HCT116 (cell line): ENCODE measurements around the gene IGSF3. TPM values are rescaled to one million over a fixed set of nuclear protein-coding genes. Genes with fewer than 3 reads are reported as not detected.
"Not testable (repeated sequence)": the region's sequence is repeated elsewhere in the genome, so short reads cannot be mapped to it uniquely, and the experiment has no call there.

Experiments used
- ATAC-seq: fragments of 200-7000 bp; cut with Tn5 transposase; 2 replicates; pipeline ENCODE4 v1.9.1; 2020; ENCODE audit warnings: mild to moderate bottlenecking, moderate library complexity
- BruUV-seq: library from RNA; stranded (reverse); fragments of 400-500 nt; replicated peaks from 2 replicates; lab custom pipeline; 2021; lab: Mats Ljungman, UMichigan
- CTCF ChIA-PET: fragments of 300-600 bp; sonication (Branson Sonifier 250); formaldehyde crosslinking; loops from one replicate; lab custom pipeline; 2021; ENCODE audit warnings: antibody characterized with exemption; lab: Charles Lee
- POLR2A ChIA-PET: fragments of 300-600, 350-600 bp; sonication (Branson Sonifier 250); formaldehyde crosslinking; loops from one replicate; lab custom pipeline; 2021; ENCODE audit warnings: antibody characterized with exemption; lab: Charles Lee
- RAD21 ChIA-PET, 2 experiments: fragments of 300-600 bp; sonication (Branson Sonifier 250); formaldehyde crosslinking; loops; one replicate each; lab custom pipeline; 2023; ENCODE audit warnings: low total read pairs in 2 of 2; ENCODE audit not compliant: uncharacterized antibody in 2 of 2, unreplicated experiment in 2 of 2, low non-redundant PET in 1 of 2; lab: Charles Lee
- DNase-seq: peaks from one replicate; pipeline ENCODE4 v3.0.0-alpha.2; 2010; ENCODE audit warnings: low read depth, low spot score
- H2AFZ ChIP-seq: fragments of 200-600 bp; shearing (Covaris generic), sonication (generic); 2 replicates; pipeline ENCODE4 v1.6.1; 2017; ENCODE audit warnings: low read depth, mixed run types, mixed read lengths, antibody characterized with exemption, low read length; ENCODE audit not compliant: poor library complexity, severe bottlenecking
- H3K27ac ChIP-seq: 2 replicates; pipeline ENCODE4 v1.5.1; 2012; ENCODE audit warnings: low read depth, low read length
- H3K27me3 ChIP-seq: fragments of 200-600 bp; sonication (generic); 2 replicates; pipeline ENCODE4 v1.6.1; 2016; ENCODE audit warnings: mixed run types, low read length, mixed read lengths; ENCODE audit not compliant: insufficient read depth
- H3K36me3 ChIP-seq, 2 experiments: fragments of 200-500 bp in 1 of 2; fragments of 200-600 bp in 1 of 2; sonication (Bioruptor generic) in 1 of 2; sonication (generic) in 1 of 2; 2 replicates each; pipeline versions ENCODE4 v1.5.1 to v1.6.1; 2014 to 2016; ENCODE audit warnings: low read length in 2 of 2, inconsistent platforms in 1 of 2, mixed read lengths in 1 of 2, mixed run types in 1 of 2; ENCODE audit not compliant: insufficient read depth in 2 of 2, control insufficient read depth in 1 of 2
- H3K4me1 ChIP-seq, 2 experiments: fragments of 200-600 bp in 1 of 2; sonication (generic) in 1 of 2; 2 replicates each; pipeline versions ENCODE4 v1.5.1 to v1.6.1; 2012 to 2017; ENCODE audit warnings: low read length in 2 of 2, inconsistent platforms in 1 of 2, mild to moderate bottlenecking in 1 of 2, mixed read lengths in 1 of 2, mixed run types in 1 of 2, moderate library complexity in 1 of 2; ENCODE audit not compliant: insufficient read depth in 2 of 2, control insufficient read depth in 1 of 2
- H3K4me2 ChIP-seq: fragments of 200-600 bp; sonication (generic); 2 replicates; pipeline ENCODE4 v1.6.1; 2017; ENCODE audit warnings: mixed run types, low read length, mixed read lengths
- H3K4me3 ChIP-seq, 2 experiments: fragments of 200-600 bp in 1 of 2; sonication (generic) in 1 of 2; replicated peaks in 1 of 2; 2 replicates each; pipeline ENCODE4 v1.5.1; 2011 to 2016; ENCODE audit warnings: low read length in 2 of 2, control low read depth in 1 of 2, low read depth in 1 of 2, mild to moderate bottlenecking in 1 of 2, mixed read lengths in 1 of 2, mixed run types in 1 of 2
- H3K79me2 ChIP-seq: fragments of 200-600 bp; sonication (generic); 2 replicates; pipeline ENCODE4 v1.6.1; 2017; ENCODE audit warnings: mild to moderate bottlenecking, mixed run types, low read length, moderate library complexity, mixed read lengths; ENCODE audit not compliant: insufficient read depth
- H3K9ac ChIP-seq: fragments of 200-600 bp; sonication (generic); 2 replicates; pipeline ENCODE4 v1.6.1; 2016; ENCODE audit warnings: low read length, mixed read lengths
- H3K9me2 ChIP-seq: fragments of 200-600 bp; sonication (generic), shearing (Covaris generic); 2 replicates; pipeline ENCODE4 v1.6.1; 2017; ENCODE audit warnings: mixed run types, mild to moderate bottlenecking, moderate library complexity; ENCODE audit not compliant: insufficient read depth
- H3K9me3 ChIP-seq, 2 experiments: fragments of 200-500 bp in 1 of 2; fragments of 200-600 bp in 1 of 2; sonication (Bioruptor generic) in 1 of 2; sonication (generic) in 1 of 2; 2 replicates each; pipeline ENCODE4 v1.6.1; 2014 to 2017; ENCODE audit warnings: low read length in 2 of 2, mixed read lengths in 2 of 2, inconsistent platforms in 1 of 2, low read depth in 1 of 2, mild to moderate bottlenecking in 1 of 2, mixed run types in 1 of 2, moderate library complexity in 1 of 2; ENCODE audit not compliant: control insufficient read depth in 1 of 2, insufficient read depth in 1 of 2
- H4K20me1 ChIP-seq: fragments of 200-600 bp; sonication (generic), shearing (Covaris generic); 2 replicates; pipeline ENCODE4 v1.6.1; 2017; ENCODE audit warnings: mixed run types, mild to moderate bottlenecking, moderate library complexity; ENCODE audit not compliant: insufficient read depth
- intact Hi-C: fragments of 100-400 bp; cut with micrococcal nuclease; formaldehyde crosslinking; loops from 2 replicates; pipeline ENCODE4 v1.10.0; 2022
- total RNA-seq: library from RNA; stranded (reverse); gene quantifications from one replicate; pipeline ENCODE4 v1.2.1, GENCODE V29; 2021; ENCODE audit not compliant: unreplicated experiment

IGSF3 gene
- total RNA-seq, 1 experiment from 2014 or later = 18.6 TPM

DNA sequence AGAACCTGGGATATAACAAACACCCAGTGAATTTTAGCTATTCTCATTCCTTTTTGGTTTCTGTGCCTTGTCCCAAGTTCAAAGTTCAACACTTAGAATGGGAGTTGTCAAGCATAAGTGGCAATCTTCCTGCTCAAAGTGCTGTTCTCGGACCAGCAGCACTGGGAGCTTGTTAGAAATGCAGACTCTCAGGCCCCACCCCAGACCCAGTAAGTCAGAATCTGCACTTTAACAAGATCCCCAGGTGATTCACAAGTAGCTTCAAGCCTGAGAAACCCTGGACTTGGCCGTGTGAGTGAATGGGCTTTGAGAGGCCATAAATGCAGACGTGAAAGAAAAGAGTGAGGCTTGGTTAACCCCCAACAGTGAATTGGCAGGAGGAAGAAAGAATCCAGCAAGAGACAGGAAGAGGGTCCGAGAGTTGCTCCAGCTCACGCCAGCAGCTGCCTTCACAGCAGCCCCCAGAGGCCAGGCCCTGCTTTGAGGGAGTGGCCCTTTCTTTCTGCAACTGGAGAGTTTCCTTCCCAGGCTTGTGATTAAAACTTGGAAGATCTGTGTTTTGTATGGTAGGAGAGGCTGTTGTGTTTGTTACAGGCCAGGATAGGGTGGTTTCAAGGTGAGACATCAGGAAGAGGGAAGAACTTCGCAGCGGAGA, 75.5 kb downstream of the IGSF3 start:
- H3K27ac ChIP-seq, H3K36me3 ChIP-seq, H4K20me1 ChIP-seq, H3K9ac ChIP-seq, POLR2A ChIA-PET, H3K27me3 ChIP-seq, H3K4me2 ChIP-seq, H3K9me3 ChIP-seq, H2AFZ ChIP-seq, CTCF ChIA-PET, intact Hi-C loops, DNase-seq, ATAC-seq, H3K9me2 ChIP-seq, H3K4me3 ChIP-seq, H3K79me2 ChIP-seq, RAD21 ChIA-PET, BruUV-seq: not testable (repeated sequence)
- peaks cover 5 to 19% of the 10 kb centered on the region in 2 experiments; a peak in 3 of 4 replicates for H3K4me1 ChIP-seq

GRCh38 chr1:116591006-116591950, 76.3 kb downstream of the IGSF3 start:
- H3K9me3 ChIP-seq, RAD21 ChIA-PET, H3K4me3 ChIP-seq, POLR2A ChIA-PET, H3K36me3 ChIP-seq, H3K27me3 ChIP-seq, H3K27ac ChIP-seq, DNase-seq, H2AFZ ChIP-seq, CTCF ChIA-PET, intact Hi-C loops, H3K4me2 ChIP-seq, BruUV-seq, H4K20me1 ChIP-seq, H3K79me2 ChIP-seq, H3K9ac ChIP-seq, H3K9me2 ChIP-seq, ATAC-seq: not testable (repeated sequence)
- H3K4me1 ChIP-seq = peaks cover 5 to 21% of the 10 kb centered on the region in 2 experiments; a peak in 3 of 4 replicates

GRCh38 chr1:116590359-116591005, 77.1 kb downstream of the IGSF3 start:
- ATAC-seq, POLR2A ChIA-PET: not testable (repeated sequence)

More at GRCh38 chr1:116590359-116591005, 77.1 kb downstream of the IGSF3 start:
- H3K9ac ChIP-seq, H4K20me1 ChIP-seq, H3K27ac ChIP-seq, H3K4me2 ChIP-seq, RAD21 ChIA-PET, H3K27me3 ChIP-seq, DNase-seq, H3K36me3 ChIP-seq, H3K4me3 ChIP-seq, H3K79me2 ChIP-seq, H3K9me3 ChIP-seq, CTCF ChIA-PET, H2AFZ ChIP-seq, H3K9me2 ChIP-seq, intact Hi-C loops, BruUV-seq: not testable (repeated sequence)
- peaks cover 5 to 15% of the 10 kb centered on the region in 2 experiments; a peak in 3 of 4 replicates for H3K4me1 ChIP-seq
